DND-41 (cell line): Measurements from ENCODE around the gene RARB.

Experiments
- EZH2 ChIP-seq: IDR thresholded peaks from 3 replicates; pipeline ENCODE4 v1.6.1; 2012; ENCODE audit warnings: borderline replicate concordance, low read depth, mild to moderate bottlenecking, moderate library complexity, low read length, inconsistent platforms; ENCODE audit not compliant: severe bottlenecking
- TF ChIP-seq, protein P1 (sequence below): IDR thresholded peaks from 2 replicates; pipeline ENCODE4 v1.5.1; 2012; ENCODE audit warnings: borderline replicate concordance, low read length, moderate library complexity, mild to moderate bottlenecking; ENCODE audit not compliant: poor library complexity, severe bottlenecking; ENCODE audit errors: extremely low read depth

DNA sequence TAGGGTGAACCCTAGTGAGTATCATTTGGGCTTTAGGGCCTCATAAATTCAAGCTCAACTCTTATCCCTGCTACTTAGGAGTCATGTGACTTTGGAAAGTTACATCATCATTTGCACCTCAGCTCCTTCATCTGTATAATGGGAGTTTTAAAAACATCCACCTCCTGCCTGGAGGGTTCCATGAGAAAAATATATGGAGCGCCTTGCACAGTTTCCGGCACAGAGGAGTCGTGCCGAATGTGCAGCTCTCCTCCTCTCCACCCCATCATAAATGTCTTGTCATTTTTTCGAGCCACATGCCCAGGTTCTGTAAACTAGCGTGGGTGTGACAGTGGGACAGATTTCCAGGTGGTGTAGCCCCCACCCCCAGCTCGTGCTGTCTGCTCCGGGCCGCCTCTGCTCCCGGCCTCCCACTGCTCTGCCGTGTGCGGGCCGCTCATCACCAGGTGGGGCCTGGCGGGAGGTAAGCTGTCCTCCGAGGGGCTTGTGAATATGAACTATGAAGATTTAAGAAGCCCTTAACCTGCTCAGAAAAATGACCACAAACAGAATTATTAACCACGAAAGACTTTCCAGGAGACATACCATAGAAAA is 146.2 kb downstream of the RARB start:
- TF ChIP-seq, protein P1, sequence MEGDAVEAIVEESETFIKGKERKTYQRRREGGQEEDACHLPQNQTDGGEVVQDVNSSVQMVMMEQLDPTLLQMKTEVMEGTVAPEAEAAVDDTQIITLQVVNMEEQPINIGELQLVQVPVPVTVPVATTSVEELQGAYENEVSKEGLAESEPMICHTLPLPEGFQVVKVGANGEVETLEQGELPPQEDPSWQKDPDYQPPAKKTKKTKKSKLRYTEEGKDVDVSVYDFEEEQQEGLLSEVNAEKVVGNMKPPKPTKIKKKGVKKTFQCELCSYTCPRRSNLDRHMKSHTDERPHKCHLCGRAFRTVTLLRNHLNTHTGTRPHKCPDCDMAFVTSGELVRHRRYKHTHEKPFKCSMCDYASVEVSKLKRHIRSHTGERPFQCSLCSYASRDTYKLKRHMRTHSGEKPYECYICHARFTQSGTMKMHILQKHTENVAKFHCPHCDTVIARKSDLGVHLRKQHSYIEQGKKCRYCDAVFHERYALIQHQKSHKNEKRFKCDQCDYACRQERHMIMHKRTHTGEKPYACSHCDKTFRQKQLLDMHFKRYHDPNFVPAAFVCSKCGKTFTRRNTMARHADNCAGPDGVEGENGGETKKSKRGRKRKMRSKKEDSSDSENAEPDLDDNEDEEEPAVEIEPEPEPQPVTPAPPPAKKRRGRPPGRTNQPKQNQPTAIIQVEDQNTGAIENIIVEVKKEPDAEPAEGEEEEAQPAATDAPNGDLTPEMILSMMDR = no peak
- TF ChIP-seq EZH2 = no peak
